Activated T-cell treated with anti-CD3 and anti-CD28 coated beads for 1 hour (primary cell): ENCODE data around the gene FRMD4B.

Source experiments
- DNase-seq: peaks from one replicate; pipeline ENCODE4 v3.0.0-alpha.2; 2020; ENCODE audit warnings: low read depth

The FRMD4B gene

DNA sequence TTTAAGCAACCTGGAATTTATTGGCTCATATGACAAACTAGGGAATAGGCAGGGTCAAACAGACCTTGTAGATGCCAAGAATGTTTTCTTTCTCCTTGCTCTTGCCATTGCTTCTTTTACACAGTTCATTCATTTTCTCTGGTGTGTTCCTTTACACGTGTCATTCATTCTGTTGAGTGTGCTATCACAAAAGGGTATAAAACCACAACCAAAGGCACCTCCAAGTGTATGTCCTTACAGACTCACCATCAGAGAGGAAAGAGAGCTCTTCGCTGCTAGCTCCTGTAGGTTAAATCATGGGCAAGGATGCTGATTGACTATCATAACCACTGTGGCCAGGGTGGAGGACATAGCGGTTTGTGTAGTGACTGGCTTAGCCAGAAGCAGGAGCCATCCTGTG is 19.2 kb upstream of the FRMD4B start:
- no peak for DNase-seq

DNA sequence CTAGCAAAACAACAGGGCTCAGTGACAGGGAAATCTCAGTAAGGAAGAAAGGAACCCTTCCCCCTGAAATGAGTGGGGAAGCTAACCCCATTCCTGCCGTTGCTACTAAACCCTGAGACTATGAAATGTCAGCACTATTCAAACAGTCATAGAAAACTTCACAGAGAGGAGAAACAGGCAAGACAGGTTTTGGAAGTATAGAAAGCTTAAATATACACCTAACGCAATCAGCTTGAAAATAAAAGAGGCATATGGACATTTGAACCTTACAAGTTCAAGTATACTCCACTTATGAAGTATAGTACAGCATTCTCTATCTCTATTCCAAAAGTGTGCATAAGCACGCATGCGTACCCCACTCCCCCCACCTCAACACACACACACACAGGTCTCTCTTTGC is 17.6 kb upstream of the FRMD4B start:
- no peak for DNase-seq

DNA sequence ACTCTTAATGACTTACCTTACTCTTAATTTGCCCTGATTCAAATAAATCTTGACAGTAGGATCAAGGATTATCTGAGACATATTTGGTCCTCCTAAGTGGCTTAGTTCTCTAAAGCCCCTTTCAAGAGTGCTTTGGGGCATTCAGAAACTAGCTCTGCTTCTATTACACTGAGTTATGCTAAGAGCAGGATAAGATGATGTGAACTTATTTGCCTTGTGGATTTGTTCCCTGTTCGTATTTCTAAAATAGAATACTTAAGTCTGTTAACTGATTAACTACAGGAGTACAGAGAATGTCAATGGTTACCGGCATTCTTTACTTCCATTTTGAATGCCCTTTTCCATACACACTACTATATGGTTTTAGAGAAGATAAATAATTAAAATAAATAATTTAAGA is 14.8 kb upstream of the FRMD4B start:
- no peak for DNase-seq

DNA sequence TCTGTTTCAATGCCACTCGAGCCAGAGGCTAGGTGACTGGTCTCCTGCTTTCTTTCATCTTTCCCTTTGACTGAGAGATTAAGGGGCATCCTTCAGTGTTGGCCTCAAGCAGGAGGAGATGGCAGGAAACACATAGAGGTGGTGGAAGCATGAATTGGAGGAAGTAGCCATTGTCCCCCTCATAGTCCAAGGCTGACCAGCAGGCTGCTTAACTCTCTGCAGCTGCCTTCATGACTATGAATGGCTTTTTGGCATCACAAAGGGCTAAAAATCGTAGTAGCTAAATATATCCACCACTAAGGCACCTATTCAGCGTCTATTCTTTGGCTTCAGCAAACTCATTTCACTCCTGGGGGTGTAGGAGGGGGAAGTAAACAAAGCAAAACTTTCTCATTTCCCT is 7.0 kb upstream of the FRMD4B start:
- DNase-seq = no peak

DNA sequence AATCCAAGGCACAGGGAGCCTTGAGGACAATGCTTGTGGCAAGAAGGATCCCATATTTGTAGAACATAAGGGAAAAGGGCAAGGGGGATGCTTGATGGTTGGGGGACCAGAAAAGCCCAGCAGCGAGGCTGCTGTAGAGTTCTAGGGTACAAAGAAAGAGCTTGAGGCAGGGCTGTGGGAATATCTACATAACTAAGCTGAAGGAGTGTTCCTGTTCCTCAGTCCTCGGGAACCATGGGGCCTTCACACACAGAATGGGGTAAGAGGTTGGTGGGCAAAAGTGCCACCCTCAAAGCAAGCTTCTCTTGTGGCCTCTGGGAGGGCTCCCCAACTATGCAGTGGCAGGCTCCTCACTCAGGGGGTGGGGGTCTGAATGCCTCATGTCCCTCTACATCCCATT is 6.5 kb upstream of the FRMD4B start:
- no peak for DNase-seq

DNA sequence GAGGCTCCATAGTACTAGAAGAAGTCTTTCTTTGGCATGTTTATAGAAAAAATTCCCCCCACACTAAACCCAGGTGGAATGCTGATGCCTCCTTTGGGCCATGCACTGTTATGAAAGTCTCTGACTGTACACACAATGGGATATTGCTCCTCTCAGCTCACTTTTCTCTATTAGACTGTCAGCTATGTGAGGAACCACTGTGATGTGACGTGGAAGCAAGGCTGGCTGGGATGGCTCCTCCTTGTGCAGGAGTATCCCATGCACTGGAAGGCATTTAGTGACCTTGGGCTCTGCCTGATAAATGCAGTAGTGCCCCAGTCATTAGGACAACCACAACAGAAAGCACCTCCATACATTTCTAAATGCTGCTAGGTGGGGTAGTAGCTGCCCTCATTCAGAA is 5.7 kb upstream of the FRMD4B start:
- no peak for DNase-seq

DNA sequence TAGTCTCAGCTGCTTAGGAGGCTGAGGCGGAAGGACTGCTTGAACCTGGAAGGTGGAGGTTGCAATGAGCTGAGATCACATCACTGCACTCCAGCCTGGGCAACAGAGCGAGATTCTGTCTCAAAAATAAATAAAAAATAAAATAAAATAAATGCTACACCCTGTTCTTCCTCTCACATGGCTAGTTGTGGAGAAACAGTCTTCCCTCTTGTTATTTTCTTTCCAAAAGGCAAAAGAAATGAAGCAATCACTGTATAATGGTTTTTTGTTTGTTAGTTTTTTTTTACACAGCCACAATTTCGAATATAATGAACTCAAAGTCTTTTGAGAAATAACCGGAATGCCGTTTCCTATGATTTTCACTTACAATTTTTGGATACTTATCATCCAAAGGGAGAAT is 4.9 kb upstream of the FRMD4B start:
- DNase-seq = no peak

DNA sequence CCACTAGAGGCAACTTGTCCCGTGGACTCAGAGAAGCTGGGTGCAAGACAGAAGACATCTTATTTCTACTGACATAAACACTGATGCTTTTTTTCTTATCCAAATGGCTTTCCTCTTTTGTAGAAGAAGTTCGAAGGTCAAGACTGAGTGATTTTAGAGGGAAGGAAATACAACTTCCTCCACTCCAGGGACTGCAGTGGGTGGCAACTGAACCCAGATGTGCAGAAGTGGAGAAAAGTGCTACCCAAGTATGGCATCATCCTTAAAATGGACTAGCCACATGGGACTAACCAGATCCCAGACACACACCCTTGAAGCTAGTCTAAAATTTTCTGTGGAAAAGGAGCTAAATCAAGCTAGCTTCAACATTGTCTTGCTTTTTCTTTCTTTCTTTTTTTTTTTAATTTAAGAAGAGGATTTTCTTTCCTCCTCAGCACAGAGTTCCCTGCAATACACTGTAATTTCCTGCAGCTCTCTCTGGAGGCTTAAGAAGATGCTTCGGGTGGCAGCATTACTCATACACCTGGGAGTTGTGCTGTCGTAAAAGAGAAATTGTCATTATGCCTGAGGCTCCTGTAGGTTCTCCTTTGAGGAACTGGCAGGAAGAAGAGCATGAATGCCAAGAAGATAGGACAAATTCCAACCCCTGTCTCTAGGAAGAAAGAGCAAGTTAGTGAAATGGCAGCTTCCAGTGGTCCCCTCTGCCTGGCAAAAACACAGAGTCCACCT is 3.8 kb upstream of the FRMD4B start:
- DNase-seq = no peak

DNA sequence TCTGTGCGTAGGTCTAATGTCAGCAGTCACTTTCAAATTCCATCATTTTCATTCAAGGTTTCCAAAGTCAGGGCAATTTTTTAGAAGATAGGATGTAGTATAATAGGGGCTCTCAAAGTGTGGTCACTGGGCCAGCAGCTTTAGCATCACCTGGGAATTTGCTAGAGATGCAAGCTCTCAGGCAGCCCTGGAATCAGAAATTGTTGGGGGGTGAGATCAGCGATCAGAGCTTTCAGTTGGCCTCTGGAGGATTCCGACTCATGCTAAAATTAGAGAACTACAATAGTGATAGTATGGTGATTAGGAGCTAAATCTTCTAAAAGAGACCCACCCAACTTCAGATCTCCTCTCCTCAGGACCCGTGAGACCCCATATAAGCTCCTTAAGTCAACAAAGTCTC is 2.4 kb upstream of the FRMD4B start:
- DNase-seq = no peak

DNA sequence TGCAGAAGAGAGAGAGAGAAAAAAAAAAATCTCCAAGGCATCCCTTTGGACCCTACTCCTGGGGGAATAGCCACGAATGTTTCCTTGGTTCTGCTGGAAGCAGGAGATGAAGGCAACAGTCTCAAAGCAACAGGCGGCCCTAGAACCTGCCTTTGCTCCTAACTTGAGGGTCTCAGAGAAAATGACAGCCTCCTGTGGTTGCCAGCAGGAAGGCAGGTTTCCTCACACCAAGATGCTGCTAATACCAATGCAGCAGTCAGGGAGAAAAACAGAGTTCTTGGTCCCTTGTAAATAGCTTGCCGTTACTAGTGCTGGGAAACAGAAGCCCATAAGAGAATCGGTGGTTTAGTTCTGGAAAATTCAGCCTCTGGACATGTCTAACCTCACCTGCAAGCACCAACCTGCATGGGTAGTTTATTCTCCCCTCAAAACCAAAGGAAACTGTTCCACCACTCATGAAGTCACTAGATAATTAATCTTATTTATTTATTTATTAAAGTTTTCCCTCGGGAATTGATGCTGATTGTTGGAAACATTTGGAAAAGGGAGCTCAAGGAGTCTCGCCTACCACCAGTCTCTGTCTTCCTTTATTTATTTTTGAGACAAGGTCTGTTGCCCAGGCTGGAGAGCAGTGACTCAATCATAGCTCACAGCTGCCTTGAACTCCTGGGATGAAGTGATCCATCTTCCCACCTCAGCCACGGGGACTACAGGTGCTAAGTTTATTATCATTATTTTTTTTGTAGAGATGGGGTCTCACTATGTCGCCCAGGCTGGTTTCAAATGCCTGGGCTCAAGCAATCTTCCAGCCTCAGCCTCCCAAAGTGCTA is 883 bp upstream of the FRMD4B start:
- DNase-seq = no peak

DNA sequence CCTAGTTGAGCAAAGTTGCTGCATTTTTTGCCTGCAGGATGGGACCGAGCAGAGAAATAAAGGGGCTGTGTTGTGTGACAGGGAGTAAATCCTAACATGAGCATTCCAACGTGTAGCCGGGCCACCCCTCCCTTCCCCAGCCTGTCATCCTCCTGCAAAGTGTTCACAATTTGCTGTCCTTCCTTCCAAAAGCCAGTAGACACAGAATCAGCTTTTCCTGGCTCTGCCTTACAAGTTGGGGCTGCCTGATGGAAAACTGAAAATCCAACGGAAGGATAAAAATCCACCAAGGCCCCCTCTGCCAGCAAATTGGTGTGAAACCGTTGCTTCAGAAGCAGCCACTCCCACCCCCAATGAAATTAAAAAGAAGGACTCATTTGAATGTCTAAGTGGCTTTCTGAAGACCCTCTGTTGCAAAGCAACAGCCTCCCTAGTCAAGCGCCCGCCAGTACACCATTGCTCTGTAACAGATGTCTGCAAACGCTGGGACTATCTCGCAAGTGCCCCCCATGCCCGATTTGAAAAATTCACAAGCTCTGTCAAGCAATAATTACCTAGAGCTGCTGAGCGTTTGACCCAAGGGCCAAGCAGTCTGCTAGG is 665 bp downstream of the FRMD4B start:
- DNase-seq = no peak

DNA sequence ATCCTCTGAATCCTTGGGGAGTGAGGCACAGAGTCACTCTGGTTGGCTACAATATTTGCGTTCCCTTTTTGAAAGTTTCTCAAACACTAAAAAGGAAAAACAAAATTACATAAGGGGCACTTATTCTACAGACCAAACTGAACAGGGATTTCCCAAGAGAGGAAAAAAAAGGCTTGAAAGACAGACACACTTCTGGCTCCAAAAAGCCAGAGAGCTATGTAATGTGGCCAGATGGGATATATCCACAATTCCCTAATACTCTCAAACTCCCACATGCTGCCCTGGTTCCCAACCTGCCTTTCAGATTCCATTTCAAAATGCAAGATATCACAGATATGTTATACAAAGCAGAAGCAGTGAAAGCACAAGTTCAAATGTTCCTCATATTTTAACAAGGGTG is 1.6 kb downstream of the FRMD4B start:
- DNase-seq = no peak

DNA sequence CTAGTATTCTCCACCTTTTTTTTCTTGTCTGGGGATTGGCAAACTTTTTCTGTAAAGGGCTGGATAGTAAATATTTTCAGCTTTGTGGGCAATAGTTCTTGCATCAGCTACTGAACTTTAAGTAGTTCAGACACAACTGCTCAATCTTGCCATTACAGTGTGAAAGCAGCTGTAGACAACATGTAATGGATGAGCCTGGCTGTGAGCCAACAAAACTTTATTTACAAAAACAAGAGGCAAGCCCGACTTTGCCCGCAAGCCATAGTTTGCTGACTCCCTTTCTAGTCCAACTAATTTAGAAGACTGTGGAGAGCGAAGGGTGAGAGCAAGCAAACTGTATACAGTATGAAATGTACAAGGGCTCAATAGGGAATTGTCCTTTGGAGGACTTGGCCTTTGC is 6.2 kb downstream of the FRMD4B start:
- no peak for DNase-seq

DNA sequence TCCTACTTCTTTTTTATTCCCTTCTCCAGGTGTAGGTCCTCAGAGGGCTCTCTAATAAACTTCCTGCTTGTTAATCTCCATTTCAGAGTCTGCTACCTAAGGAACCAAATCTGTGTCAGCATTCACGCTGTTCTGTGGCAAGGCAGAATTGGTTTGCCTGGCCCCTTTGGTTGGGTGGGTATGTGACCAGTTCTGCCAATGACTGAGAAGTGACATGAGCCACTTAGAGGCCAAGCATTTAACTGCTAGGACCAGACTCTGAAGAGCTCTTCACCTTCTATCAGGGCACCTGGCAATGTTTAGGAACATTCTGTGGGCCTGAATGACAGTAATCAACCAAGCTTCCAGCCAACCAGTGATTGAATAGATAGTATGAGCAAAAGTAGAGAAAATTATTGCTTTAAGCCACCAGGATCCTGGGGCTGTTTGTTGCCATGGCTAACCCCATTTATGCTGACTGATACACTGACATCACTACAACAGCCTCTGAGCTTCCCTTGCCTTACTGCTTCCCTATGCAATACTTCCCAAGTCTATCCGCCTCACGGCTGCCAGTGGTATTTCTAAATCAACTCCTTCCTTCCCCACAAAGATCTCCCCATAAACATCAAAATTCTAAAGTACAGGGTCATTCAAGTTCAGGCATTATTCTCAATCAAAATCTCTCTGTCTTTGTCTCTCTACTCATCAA is 7.6 kb downstream of the FRMD4B start:
- DNase-seq = no peak

DNA sequence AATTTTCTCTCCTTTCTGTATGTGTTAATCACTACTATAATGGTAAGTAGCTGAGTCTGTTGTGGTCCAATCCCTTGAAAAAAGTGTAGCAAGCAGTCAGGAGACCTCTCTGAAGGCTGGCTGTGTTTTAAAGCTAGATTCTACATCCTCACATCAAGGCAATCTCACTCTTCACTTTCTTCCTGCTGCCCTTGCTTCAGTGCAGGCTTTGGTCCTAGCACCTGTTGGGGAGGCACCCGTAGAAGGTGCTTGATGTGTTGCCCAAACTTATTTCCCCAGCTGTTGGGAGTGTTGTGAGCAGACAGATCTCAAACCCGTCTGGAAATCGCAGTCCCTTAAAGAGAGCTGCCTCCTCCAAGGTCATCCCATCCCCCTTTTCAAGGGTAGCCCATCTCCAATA is 8.6 kb downstream of the FRMD4B start:
- no peak for DNase-seq

DNA sequence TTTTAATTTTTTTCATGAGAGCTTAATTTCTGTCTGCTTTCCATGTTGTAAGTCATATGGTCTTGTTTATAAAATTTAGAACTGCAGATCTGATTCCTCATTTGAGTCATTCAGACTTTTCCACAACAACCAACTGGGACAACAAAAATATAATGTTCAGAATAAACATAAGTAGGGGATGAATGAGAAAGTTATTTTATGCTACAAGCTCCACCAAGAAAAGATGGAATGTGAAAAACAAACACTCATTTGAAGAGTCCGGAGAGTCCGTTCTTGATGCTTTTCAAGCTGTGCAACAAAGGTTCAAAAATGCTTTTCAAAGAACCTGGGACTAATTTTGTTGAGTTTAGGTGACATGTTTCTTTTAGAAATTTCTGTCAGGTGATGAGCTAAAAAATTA is 9.2 kb downstream of the FRMD4B start:
- no peak for DNase-seq

DNA sequence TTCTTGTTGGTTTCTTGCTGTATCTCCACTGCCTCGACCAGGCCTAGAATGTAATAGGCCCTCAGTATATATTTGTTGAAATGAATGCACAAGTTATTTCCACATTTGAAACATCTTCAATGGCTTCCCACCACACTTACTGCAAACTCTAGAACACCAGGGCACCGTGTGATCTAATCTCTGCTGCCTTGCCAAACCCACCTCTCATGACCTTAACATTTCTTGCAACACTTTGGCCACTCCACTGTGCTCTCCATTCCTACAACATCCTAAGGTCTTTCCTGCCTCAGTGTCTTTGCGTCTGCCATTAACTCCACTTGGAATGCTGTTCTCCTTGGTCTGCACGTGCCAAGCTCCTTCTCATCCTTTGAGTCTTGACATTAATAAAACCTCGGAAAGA is 14.1 kb downstream of the FRMD4B start:
- no peak for DNase-seq

DNA sequence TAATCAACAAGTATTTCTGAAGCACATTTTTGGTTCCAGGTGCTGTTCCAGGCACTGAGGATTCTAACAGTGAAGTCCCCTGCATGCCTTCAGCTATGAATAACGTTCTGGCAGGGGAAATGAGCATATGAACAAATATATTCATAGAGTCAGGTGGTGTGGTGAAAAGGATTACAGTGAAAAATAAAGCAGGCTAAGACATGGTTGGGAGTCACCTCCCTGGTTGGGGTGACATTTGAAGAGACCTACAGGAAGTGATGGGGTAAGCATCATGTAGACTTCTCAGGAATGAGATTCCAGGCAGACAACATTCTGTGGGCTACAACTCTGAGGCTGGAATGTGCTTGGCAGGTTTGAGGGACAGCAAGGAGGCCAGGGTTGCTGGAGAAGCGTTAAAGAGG is 15.0 kb downstream of the FRMD4B start:
- DNase-seq = no peak

DNA sequence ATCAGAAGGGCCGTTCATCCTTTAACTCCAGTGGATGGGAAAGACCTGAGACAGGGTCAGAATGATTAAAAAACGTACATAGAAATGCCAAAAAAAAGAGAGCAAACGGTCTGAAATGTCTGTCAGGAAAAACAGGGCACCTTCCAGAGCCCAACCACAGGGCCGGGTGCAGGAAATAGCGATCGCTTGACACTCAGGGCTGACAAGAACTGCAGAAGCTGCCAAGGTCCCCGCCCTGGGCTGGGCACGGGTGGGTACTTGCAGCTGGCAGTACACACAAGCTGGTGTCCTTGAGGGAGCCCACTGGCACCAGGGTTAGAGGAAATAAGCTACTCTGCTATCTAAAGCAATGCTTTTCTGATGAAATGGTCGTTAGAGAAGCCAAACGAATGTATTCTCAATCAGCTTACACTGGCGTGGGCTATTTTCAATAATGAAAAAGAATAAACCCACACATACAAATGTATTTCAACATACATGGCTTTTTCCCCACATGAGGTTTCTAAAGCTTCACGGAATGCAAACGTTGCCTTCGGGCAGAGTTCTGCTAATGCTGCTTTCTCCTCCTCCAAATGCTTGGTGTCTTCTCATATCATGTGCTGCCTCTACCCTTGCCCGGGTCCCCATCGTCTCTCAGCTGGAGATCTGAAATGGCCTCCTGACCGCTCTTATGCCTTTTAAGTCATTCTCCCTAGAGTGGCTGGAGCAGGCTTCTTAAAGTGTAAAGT is 15.6 kb downstream of the FRMD4B start:
- no peak for DNase-seq

DNA sequence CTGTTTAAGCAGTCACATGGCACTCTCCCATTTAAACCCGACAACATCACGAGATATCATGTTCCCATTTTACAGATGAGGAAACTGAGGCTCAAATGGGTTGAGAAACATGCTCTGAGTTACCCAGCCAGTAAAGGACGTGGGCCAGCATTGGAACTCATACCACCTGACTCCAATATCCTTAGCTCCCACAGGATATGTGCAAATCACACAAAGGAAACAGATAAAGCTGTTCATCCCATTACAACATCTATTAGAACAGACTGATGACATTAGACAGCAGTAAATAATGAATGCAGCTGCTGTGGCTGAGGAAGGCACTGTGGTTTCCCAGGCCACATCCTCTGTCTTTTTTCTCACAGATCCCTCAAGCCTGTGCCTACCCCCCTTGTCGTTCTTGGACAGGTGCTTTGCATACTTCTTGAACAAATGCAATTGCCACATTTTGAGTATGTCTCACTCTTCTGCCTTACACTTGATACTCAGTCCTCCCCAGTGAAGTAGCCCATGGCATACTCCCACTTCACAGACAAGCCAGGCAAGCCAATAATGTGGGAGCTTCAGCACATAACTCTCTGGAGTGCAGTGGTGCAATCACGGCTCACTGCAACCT is 17.7 kb downstream of the FRMD4B start:
- no peak for DNase-seq

DNA sequence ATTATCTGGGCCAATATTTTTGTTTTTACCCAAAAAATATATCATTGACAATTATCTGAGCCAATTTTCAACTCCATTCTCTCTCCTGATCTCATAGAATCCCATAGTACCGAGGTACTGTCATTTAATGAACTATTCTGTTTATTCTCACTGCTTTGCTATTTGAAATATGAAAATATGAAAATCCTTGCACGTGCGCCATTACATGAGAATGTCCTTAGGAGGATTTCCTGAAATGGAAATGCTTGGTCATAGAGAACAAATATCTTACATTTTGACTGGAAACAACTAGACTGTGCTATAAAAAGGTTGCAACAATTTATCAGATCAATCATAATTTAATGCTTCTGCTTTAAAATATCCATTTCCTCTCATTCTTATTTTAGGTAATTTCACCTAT is 18.3 kb downstream of the FRMD4B start:
- no peak for DNase-seq

DNA sequence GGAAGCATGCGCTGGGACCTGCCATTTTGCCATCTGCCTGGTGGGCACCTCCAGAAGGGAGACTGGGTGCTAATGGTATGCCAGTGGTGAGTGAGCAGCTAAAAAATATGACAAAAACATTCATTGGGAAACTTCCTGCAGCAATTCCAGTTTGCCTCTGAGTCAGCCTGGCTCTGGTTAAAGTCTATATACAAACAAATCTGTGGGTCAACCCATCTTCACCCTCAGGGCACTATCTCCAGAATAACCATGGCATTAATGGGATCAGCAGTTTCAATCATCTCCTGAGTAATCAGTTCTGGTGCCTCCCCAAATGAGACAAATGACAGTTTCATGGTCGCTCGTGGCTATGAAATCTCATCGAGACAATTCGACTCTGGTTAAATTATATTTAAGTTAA is 21.5 kb downstream of the FRMD4B start:
- no peak for DNase-seq
